ENCODE measurements around the gene NLGN1. TPM values are rescaled to one million over a fixed set of nuclear protein-coding genes. Genes with fewer than 3 reads are reported as not detected.

NLGN1 gene
- total and polyA plus RNA-seq, 2 of the 8 experiments (the other 6 are each of a cell fraction or from before 2014, with no cell fraction given) = 7.8 to 14.8 TPM

DNA sequence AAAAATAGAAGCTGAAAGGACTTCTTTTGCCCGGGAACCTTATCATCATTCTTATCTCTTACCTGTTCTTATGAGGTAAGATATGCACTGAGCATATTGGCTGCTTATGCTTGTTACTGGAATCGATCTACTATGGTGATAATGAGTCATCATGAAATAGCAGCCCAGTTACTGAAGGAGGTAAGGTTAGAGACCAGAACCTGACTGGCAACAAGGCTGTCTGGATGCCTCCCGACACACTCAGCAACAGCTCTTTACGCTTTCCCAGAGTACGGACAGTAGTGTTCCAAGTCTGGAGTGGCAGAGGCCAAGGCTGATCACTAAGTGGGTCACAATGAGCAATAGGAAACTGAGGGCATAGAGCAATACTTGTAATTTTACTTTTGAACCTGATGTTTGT, 314.1 kb downstream of the NLGN1 start:
- Histone ChIP-seq H3K79me1 (ENCODE audit: low read depth, low read length) (no peaks in the 10 kb centered on the region), H3K9me3 (ENCODE audit: insufficient read depth in 2 of 2, low read depth in 1 of 2, low read length in 1 of 2) (no peaks in the 10 kb centered on the region), H3K27ac (ENCODE audit: low read depth, low read length) (no peak overlapping the region), H2BK20ac (ENCODE audit: low read length) (no peak overlapping the region), H2AK5ac (ENCODE audit: low read depth, low read length) (no peak overlapping the region), H3K79me2 (ENCODE audit: control insufficient read depth in 1 of 2, insufficient read depth in 2 of 2, low read length in 2 of 2) (no peaks in the 10 kb centered on the region), H3K23ac (ENCODE audit: insufficient read length) (no peak overlapping the region), H3K36me3 (ENCODE audit: control insufficient read depth in 2 of 4, insufficient read depth in 4 of 4, low read length in 3 of 4) (no peaks in the 10 kb centered on the region), H3K23me2 (ENCODE audit: low read depth, low read length) (no peaks in the 10 kb centered on the region), H2BK5ac (ENCODE audit: low read depth, low read length) (no peak overlapping the region), H3K4me2 (ENCODE audit: insufficient read depth in 1 of 2, low read depth in 2 of 2, low read length in 2 of 2) (no peak overlapping the region), H3K18ac (ENCODE audit: extremely low read depth, low read length) (no peak overlapping the region), H4K5ac (ENCODE audit: insufficient read length, low read depth, low read length) (no peak overlapping the region), H4K91ac (replicated peaks; ENCODE audit: insufficient read length, low read length) (no peak overlapping the region), H2BK15ac (ENCODE audit: low read length) (no peak overlapping the region), H2AFZ (ENCODE audit: low read length) (no peak overlapping the region), H3K9ac (replicated peaks in 1 of 4; ENCODE audit: extremely low read depth in 1 of 4, low read depth in 3 of 4, low read length in 3 of 4) (no peak overlapping the region), H4K8ac (ENCODE audit: extremely low read depth, insufficient read depth, low read length) (no peak overlapping the region), H4K20me1 (replicated peaks in 1 of 2; ENCODE audit: control insufficient read depth in 1 of 2, insufficient read depth in 2 of 2, low read length in 2 of 2) (no peaks in the 10 kb centered on the region), H2BK120ac (replicated peaks; ENCODE audit: low read depth, low read length) (no peak overlapping the region), H3K4me1 (replicated peaks in 1 of 4; ENCODE audit: control insufficient read depth in 3 of 4, insufficient read depth in 4 of 4, low read length in 3 of 4) (peaks cover 0 to 4% (median 0%) of the 10 kb centered on the region in 4 experiments; a peak in 1 of 7 replicates), H3K14ac (ENCODE audit: insufficient read length) (no peak overlapping the region), H3K56ac (replicated peaks; ENCODE audit: insufficient read length, low read depth, low read length) (no peak overlapping the region), H3K4me3 (ENCODE audit: extremely low read depth in 1 of 4, insufficient read depth in 2 of 4, low read depth in 3 of 4, low read length in 4 of 4) (no peak overlapping the region), H2BK12ac (ENCODE audit: low read depth, low read length) (no peak overlapping the region), H3K4ac (replicated peaks; ENCODE audit: insufficient read length, low read depth, low read length) (no peak overlapping the region), H3K27me3 (replicated peaks in 1 of 4; ENCODE audit: control insufficient read depth in 3 of 4, extremely low read depth in 1 of 4, insufficient read depth in 3 of 4, low read length in 3 of 4) (no peaks in the 10 kb centered on the region)
- CTCF ChIA-PET (ENCODE audit: partially characterized antibody) = no interaction called here
- FAIRE-seq = no peak
- DNase-seq (ENCODE audit: low read depth in 1 of 2, low spot score in 2 of 2) = no peak
- POLR2A ChIA-PET (ENCODE audit: partially characterized antibody) = no interaction called here
- no peak for TF ChIP-seq CEBPB (IDR thresholded peaks at IDR 0.05; ENCODE audit: low read depth, low read length)
- no peak for TF ChIP-seq TBP (IDR thresholded peaks at IDR 0.05; ENCODE audit: low read depth, low read length)
- TF ChIP-seq CHD1 (IDR thresholded peaks at IDR 0.05; ENCODE audit: low read depth, low read length) = no peak
- TF ChIP-seq KDM4A (IDR thresholded peaks at IDR 0.05; ENCODE audit: low read depth, low read length, severe bottlenecking) = no peak
- 84% methylated on average over 5 of the region's 5 CpGs; no CpG with 5 or more reads in 1 of the 2 experiments for WGBS, 2 experiments (ENCODE audit: extremely low coverage in 1 of 2, insufficient coverage in 1 of 2, insufficient read length in 1 of 2, insufficient replicate concordance in 2 of 2, low coverage in 1 of 2, low lambda C conversion rate in 2 of 2, missing lambda C conversion rate in 1 of 2)
